Uterus (tissue), 4 donors: Measurements from ENCODE around the gene CDKN3. TPM values are rescaled to one million over a fixed set of nuclear protein-coding genes. Genes with fewer than 3 reads are reported as not detected.

ENCODE experiments used
- DNase-seq, 2 donors: peaks; one replicate each; pipeline ENCODE4 v3.0.0-alpha.2; 2019 to 2020
- H3K27ac ChIP-seq, 2 donors: fragments of 200-600 bp; sonication (generic); 1 replicate in 1 of 2; 2 replicates in 1 of 2; pipeline ENCODE4 v1.5.1; 2016 to 2018
- H3K27me3 ChIP-seq, 2 donors: fragments of 200-600 bp; sonication (generic); one replicate each; pipeline ENCODE4 v1.5.1; 2018 to 2019; ENCODE audit warnings: control low read depth in 1 of 2
- H3K36me3 ChIP-seq, 2 donors: fragments of 200-600 bp; sonication (generic); one replicate each; pipeline ENCODE4 v1.5.1; 2019; ENCODE audit warnings: control low read depth in 1 of 2
- H3K4me1 ChIP-seq, 2 donors: fragments of 200-600 bp; sonication (generic); one replicate each; pipeline ENCODE4 v1.5.1; 2018 to 2019; ENCODE audit warnings: control low read depth in 1 of 2
- H3K4me3 ChIP-seq, 2 donors: fragments of 200-600 bp; sonication (generic); 1 replicate in 1 of 2; 2 replicates in 1 of 2; pipeline ENCODE4 v1.5.1; 2018 to 2019; ENCODE audit warnings: mild to moderate bottlenecking in 1 of 2
- H3K9me3 ChIP-seq, 2 donors: fragments of 200-600 bp; sonication (generic); one replicate each; pipeline ENCODE4 v1.5.1; 2019; ENCODE audit warnings: control low read depth in 1 of 2
- CTCF ChIP-seq, 4 experiments: fragments of 200-600 bp in 2 of 4; fragments of 450-650 bp in 2 of 4; sonication (generic) in 2 of 4; IDR thresholded peaks; one replicate each; pipeline ENCODE4 v1.5.1; 2016 to 2019; ENCODE audit warnings: antibody characterized with exemption in 4 of 4, mild to moderate bottlenecking in 2 of 4, moderate library complexity in 1 of 4
- POLR2A ChIP-seq, 2 donors: fragments of 450-650 bp; IDR thresholded peaks; one replicate each; pipeline ENCODE4 v1.6.1; 2016; ENCODE audit warnings: antibody characterized with exemption in 2 of 2, mild to moderate bottlenecking in 1 of 2, moderate library complexity in 1 of 2
- intact Hi-C: fragments of 100-400 bp; cut with DNase I; formaldehyde crosslinking; loops from one replicate; pipeline ENCODE4 v1.15.1; 2023; ENCODE audit warnings: low total_unique reads
- total RNA-seq, 4 donors: library from RNA; depleted of rRNA in 3 of 4; stranded (reverse); fragments of >200 nt in 3 of 4; gene quantifications; one replicate each; pipeline versions ENCODE4 v1.1.0 to v1.2.4, GENCODE V29; 2014 to 2023
- donor health status: DM: yes; HTN: yes; CAD: no.

The CDKN3 gene
- total RNA-seq, 4 donors from 2014 or later, result 1.3 to 24.3 (median 4.4) TPM; not detected in 1

GRCh38 chr14:54349713-54350112 lies 47.1 kb upstream of the CDKN3 start:
- no peak for DNase-seq
- Histone ChIP-seq H3K4me3 (peak overlapping the region in 1 of 2 donors; percentile 3), H3K4me1 (peaks cover 0 to 6% of the 10 kb centered on the region in 2 donors), H3K27me3 (no peaks in the 10 kb centered on the region), H3K27ac (peak overlapping the region; percentile 53 to 58), H3K36me3 (no peaks in the 10 kb centered on the region), H3K9me3 (no peaks in the 10 kb centered on the region)
- TF ChIP-seq CTCF (IDR thresholded peaks at IDR 0.05), result no peak
- TF ChIP-seq POLR2A (IDR thresholded peaks at IDR 0.05), result no peak
- intact Hi-C loops, result no loop called here

- no peaks in the 10 kb centered on the region for H3K9me3 ChIP-seq
- H3K4me1 ChIP-seq, result peaks cover 0 to 6% of the 10 kb centered on the region in 2 donors
- intact Hi-C loops, result no loop called here
- TF ChIP-seq CTCF (IDR thresholded peaks at IDR 0.05) (no peak), POLR2A (IDR thresholded peaks at IDR 0.05) (no peak)
- DNase-seq, result no peak
- no peak overlapping the region for H3K4me3 ChIP-seq
- no peaks in the 10 kb centered on the region for H3K36me3 ChIP-seq
- H3K27me3 ChIP-seq, result no peaks in the 10 kb centered on the region
- H3K27ac ChIP-seq, result peak overlapping the region in 1 of 2 donors; percentile 58
These were observed 46.6 kb upstream of the CDKN3 start for GRCh38 chr14:54350203-54350602.

- DNase-seq, result no peak
- Histone ChIP-seq H3K27me3 (no peaks in the 10 kb centered on the region), H3K4me1 (peaks cover 0 to 4% of the 10 kb centered on the region in 2 donors), H3K27ac (no peak overlapping the region), H3K9me3 (no peaks in the 10 kb centered on the region), H3K4me3 (no peak overlapping the region), H3K36me3 (no peaks in the 10 kb centered on the region)
- intact Hi-C loops, result no loop called here
- TF ChIP-seq POLR2A (IDR thresholded peaks at IDR 0.05) (no peak), CTCF (IDR thresholded peaks at IDR 0.05) (no peak)
These were observed 43.5 kb upstream of the CDKN3 start for GRCh38 chr14:54353266-54353665.

GRCh38 chr14:54353694-54354093 lies 43.1 kb upstream of the CDKN3 start:
- Histone ChIP-seq H3K27me3 (no peaks in the 10 kb centered on the region), H3K9me3 (no peaks in the 10 kb centered on the region), H3K27ac (no peak overlapping the region), H3K4me1 (no peaks in the 10 kb centered on the region), H3K4me3 (no peak overlapping the region), H3K36me3 (no peaks in the 10 kb centered on the region)
- DNase-seq, result no peak
- TF ChIP-seq CTCF (IDR thresholded peaks at IDR 0.05), result no peak
- TF ChIP-seq POLR2A (IDR thresholded peaks at IDR 0.05), result no peak
- intact Hi-C loops, result no loop called here

GRCh38 chr14:54354096-54354495 lies 42.7 kb upstream of the CDKN3 start:
- Histone ChIP-seq H3K9me3 (no peaks in the 10 kb centered on the region), H3K27ac (no peak overlapping the region), H3K27me3 (no peaks in the 10 kb centered on the region), H3K36me3 (no peaks in the 10 kb centered on the region), H3K4me3 (no peak overlapping the region), H3K4me1 (no peaks in the 10 kb centered on the region)
- DNase-seq, result no peak
- no peak for TF ChIP-seq POLR2A (IDR thresholded peaks at IDR 0.05)
- intact Hi-C loops, result no loop called here
